AG09319 (cell line): ENCODE measurements around the gene MB21D2.
"Not testable (repeated sequence)": the region's sequence is repeated elsewhere in the genome, so short reads cannot be mapped to it uniquely, and the experiment has no call there.

ENCODE experiments used
- DNase-seq: peaks from one replicate; pipeline ENCODE4 v3.0.0-alpha.2; 2010; ENCODE audit warnings: low read depth; ENCODE audit errors: extremely low read depth
- CTCF ChIP-seq: IDR thresholded peaks from 2 replicates; pipeline ENCODE4 v1.5.1; 2011; ENCODE audit warnings: low read depth, mild to moderate bottlenecking, inconsistent platforms, low read length, moderate library complexity

The MB21D2 gene

GRCh38 chr3:192860454-192860853 is 57.2 kb downstream of the MB21D2 start:
- DNase-seq, result no peak

DNA sequence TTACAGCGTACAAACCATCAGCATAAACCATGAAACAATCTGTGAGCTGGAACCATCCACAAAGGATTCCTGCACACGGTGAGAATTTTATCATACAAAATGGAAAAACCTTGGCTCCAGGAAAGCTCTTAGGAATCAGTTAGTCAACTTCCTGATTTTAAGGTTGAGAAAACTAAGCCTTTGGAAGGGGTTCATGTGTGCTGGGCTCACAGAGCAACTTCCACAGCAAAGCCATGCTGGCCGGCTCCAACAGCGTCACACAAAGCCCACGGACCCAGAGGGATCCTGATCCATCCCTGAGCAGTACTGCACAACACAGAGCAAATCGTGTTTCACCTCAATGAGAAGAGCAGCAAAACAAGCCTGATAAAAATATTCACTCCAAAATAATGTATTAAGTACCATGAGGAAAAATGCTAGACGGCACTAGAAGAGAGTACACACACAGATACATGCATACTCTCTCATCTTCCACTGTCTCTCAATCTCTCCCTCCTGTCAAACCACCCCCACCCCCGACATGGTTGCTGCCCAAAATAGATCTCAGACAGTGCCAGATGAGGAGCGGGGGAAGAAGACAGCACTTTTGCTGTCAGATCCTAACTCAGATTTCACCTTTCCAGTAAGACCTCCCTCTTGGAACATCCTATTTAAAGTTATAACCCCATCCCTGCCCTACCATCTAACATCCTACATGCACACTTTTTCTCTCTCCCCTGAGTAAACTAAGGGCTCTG is 58.6 kb downstream of the MB21D2 start:
- TF ChIP-seq CTCF, result no peak
- DNase-seq, result no peak

More at GRCh38 chr3:192860454-192860853, 57.2 kb downstream of the MB21D2 start:
- TF ChIP-seq CTCF, result no peak

- TF ChIP-seq CTCF, result no peak
- DNase-seq, result no peak
Observed at GRCh38 chr3:192857260-192857661, 60.4 kb downstream of the MB21D2 start.

- TF ChIP-seq CTCF, result no peak
Observed at GRCh38 chr3:192855434-192855833, 62.2 kb downstream of the MB21D2 start.

DNA sequence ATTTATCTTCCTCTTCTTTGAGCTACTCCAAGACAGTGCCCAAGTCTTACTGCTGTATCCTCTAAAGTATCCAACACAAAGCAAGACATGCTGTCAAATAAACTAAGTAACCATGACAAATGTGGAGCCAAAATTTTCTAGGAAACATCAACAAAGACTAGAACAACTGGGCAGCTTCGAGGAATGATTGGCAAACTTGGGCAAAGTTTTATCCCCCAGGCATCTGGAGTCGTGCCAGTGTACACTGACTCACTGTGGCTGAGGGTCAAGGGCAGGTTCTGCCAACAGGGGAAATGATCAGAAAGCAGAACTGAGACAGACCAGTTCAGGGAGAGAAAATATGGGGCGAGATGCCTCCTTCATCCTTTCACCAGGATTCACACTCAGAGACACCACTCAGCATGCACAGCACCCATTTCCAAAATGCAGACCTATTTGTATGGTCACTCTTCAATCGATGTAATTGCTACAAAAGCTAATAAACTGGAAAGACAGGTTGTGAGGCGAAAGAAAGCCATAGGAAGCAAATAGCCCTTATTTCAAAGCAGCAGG is 65.8 kb downstream of the MB21D2 start:
- TF ChIP-seq CTCF, result no peak
- DNase-seq, result no peak

More at GRCh38 chr3:192855434-192855833, 62.2 kb downstream of the MB21D2 start:
- DNase-seq, result no peak

DNA sequence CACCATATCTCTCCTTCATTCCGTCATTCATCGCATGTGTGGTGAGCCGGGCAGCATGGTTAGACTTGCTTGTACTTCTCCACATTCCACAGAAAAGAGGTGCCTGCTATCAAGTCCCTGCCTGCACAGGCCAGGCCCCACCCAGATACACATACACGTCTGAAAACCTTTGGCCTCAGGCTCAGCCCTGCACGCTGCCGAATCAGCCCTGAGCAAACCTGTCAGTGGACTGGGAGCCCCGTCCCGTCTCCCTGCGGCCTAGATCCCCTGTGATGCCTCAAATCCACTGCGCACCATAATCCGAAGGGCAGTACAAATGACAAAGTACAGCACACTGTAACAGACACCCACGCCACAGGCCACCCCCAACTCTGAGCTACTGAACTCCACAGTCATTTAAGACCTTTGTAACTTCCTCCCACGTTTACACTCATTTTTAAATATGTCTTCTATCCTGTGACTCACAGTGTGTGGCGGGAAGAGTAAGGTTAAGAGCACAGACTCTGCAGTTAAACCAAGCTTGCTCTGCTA is 67.1 kb downstream of the MB21D2 start:
- DNase-seq, result no peak
- no peak for TF ChIP-seq CTCF

- DNase-seq, result not testable (repeated sequence)
Observed at GRCh38 chr3:192849821-192850220, 67.8 kb downstream of the MB21D2 start.
